GM23338 (cell line): ENCODE data around the gene TRIM24. TPM values are rescaled to one million over a fixed set of nuclear protein-coding genes. Genes with fewer than 3 reads are reported as not detected.
A peak's percentile ranks its signal among the peaks of the same experiment; 100 is the strongest.

Experiments used
- ATAC-seq: fragments of 200-7000 bp; cut with Tn5 transposase; 3 replicates; pipeline ENCODE4 v1.9.1; 2020
- DNase-seq: peaks from one replicate; pipeline ENCODE4 v3.0.0-alpha.2; 2015; ENCODE audit warnings: low spot score
- H2AFZ ChIP-seq: fragments of 200-600 bp; sonication (generic); 2 replicates; pipeline ENCODE4 v1.8.0; 2016; ENCODE audit warnings: antibody characterized with exemption, mild to moderate bottlenecking, moderate library complexity
- H3F3A ChIP-seq: fragments of 200-600 bp; sonication (generic); replicated peaks from 2 replicates; pipeline ENCODE4 v1.8.0; 2017; ENCODE audit warnings: antibody characterized with exemption, mixed run types, low read depth
- H3K27ac ChIP-seq: fragments of 200-600 bp; sonication (generic); 2 replicates; pipeline ENCODE4 v1.6.1; 2016; ENCODE audit warnings: low read depth
- H3K27me3 ChIP-seq: fragments of 200-600 bp; sonication (generic); 2 replicates; pipeline ENCODE4 v1.8.0; 2016; ENCODE audit warnings: mild to moderate bottlenecking, mixed run types, moderate library complexity; ENCODE audit not compliant: insufficient read depth
- H3K36me3 ChIP-seq: fragments of 200-600 bp; sonication (generic); 2 replicates; pipeline ENCODE4 v1.8.0; 2016; ENCODE audit warnings: mild to moderate bottlenecking; ENCODE audit not compliant: insufficient read depth
- H3K4me1 ChIP-seq: fragments of 200-600 bp; sonication (generic); 2 replicates; pipeline ENCODE4 v1.8.0; 2016; ENCODE audit warnings: mild to moderate bottlenecking, moderate library complexity; ENCODE audit not compliant: insufficient read depth
- H3K4me2 ChIP-seq: fragments of 200-600 bp; sonication (generic); 2 replicates; pipeline ENCODE4 v1.7.1; 2017; ENCODE audit warnings: mixed run types
- H3K4me3 ChIP-seq: fragments of 200-600 bp; sonication (generic); 2 replicates; pipeline ENCODE4 v1.6.1; 2016; ENCODE audit warnings: mixed run types
- H3K79me2 ChIP-seq: fragments of 200-600 bp; sonication (generic); replicated peaks from 2 replicates; pipeline ENCODE4 v1.8.0; 2017; ENCODE audit warnings: mild to moderate bottlenecking; ENCODE audit not compliant: insufficient read depth
- H3K9me2 ChIP-seq: fragments of 200-600 bp; sonication (generic); 2 replicates; pipeline ENCODE4 v1.8.0; 2017; ENCODE audit not compliant: insufficient read depth
- H4K20me1 ChIP-seq: fragments of 200-600 bp; sonication (generic); replicated peaks from 2 replicates; pipeline ENCODE4 v1.8.0; 2017; ENCODE audit warnings: mild to moderate bottlenecking; ENCODE audit not compliant: insufficient read depth
- H3K27ac Mint-ChIP-seq: 2 replicates; pipeline ENCODE4 v1.8.0; 2020; ENCODE audit warnings: inconsistent platforms, mild to moderate bottlenecking, moderate library complexity, mixed read lengths
- H3K27me3 Mint-ChIP-seq: 3 replicates; pipeline ENCODE4 v1.8.0; 2022; ENCODE audit warnings: low read depth, mild to moderate bottlenecking, moderate library complexity, mixed read lengths, inconsistent platforms; ENCODE audit not compliant: insufficient read depth, poor library complexity
- H3K36me3 Mint-ChIP-seq: 3 replicates; pipeline ENCODE4 v1.8.0; 2021; ENCODE audit warnings: low read depth, mild to moderate bottlenecking, inconsistent platforms, moderate library complexity, mixed read lengths
- H3K4me1 Mint-ChIP-seq: 3 replicates; pipeline ENCODE4 v1.8.0; 2020; ENCODE audit warnings: mild to moderate bottlenecking, inconsistent platforms, mixed read lengths
- H3K4me3 Mint-ChIP-seq: 3 replicates; pipeline ENCODE4 v1.8.0; 2021; ENCODE audit warnings: moderate library complexity, mild to moderate bottlenecking, inconsistent platforms, mixed read lengths
- H3K9me3 Mint-ChIP-seq: 3 replicates; pipeline ENCODE4 v1.8.0; 2020; ENCODE audit warnings: moderate library complexity, mild to moderate bottlenecking, inconsistent platforms, mixed read lengths
- CREB1 ChIP-seq: fragments of 250-450 bp; sonication (Bioruptor Pico); IDR thresholded peaks from 2 replicates; pipeline ENCODE4 v1.5.0; 2020; ENCODE audit warnings: low read depth, mild to moderate bottlenecking, moderate library complexity
- EZH2 ChIP-seq: fragments of 200-600 bp; sonication (generic); IDR thresholded peaks from one replicate; pipeline ENCODE4 v1.8.0; 2017; ENCODE audit warnings: antibody characterized with exemption, mild to moderate bottlenecking, low read depth; ENCODE audit not compliant: unreplicated experiment
- EZH2phosphoT487 ChIP-seq: fragments of 200-600 bp; sonication (generic); IDR thresholded peaks from one replicate; pipeline ENCODE4 v1.8.1; 2018; ENCODE audit warnings: antibody characterized with exemption; ENCODE audit not compliant: unreplicated experiment
- JUNB ChIP-seq: IDR thresholded peaks from one replicate; pipeline ENCODE4 v1.6.1; 2016; ENCODE audit warnings: antibody characterized with exemption; ENCODE audit not compliant: unreplicated experiment
- NANOG ChIP-seq: IDR thresholded peaks from 2 replicates; pipeline ENCODE4 v1.6.1; 2016; ENCODE audit warnings: antibody characterized with exemption, borderline replicate concordance
- POLR2AphosphoS5 ChIP-seq: IDR thresholded peaks from 2 replicates; pipeline ENCODE4 v1.6.1; 2016; ENCODE audit warnings: antibody characterized with exemption, low read depth
- STAT1 ChIP-seq: IDR thresholded peaks from one replicate; pipeline ENCODE4 v1.6.1; 2016; ENCODE audit warnings: antibody characterized with exemption; ENCODE audit not compliant: unreplicated experiment
- ZNF114 ChIP-seq: fragments of 250-450 bp; sonication (Bioruptor Pico); IDR thresholded peaks from 2 replicates; pipeline ENCODE4 v1.5.0; 2020; ENCODE audit warnings: mild to moderate bottlenecking, moderate library complexity
- ZNF331 ChIP-seq: fragments of 250-450 bp; sonication (Bioruptor Pico); IDR thresholded peaks from 2 replicates; pipeline ENCODE4 v1.5.0; 2020; ENCODE audit warnings: low read depth, mild to moderate bottlenecking, moderate library complexity
- polyA plus RNA-seq: library from polyadenylated mRNA; unstranded; fragments of >200 nt; fragmentation: Nextera tagmentation; extraction: Ambion mirVana; gene quantifications from 2 replicates; pipeline ENCODE4 v1.2.1, GENCODE V29; 2016
- total RNA-seq: library from RNA; depleted of rRNA; stranded (reverse); fragments of >200 nt; shearing (Covaris generic); gene quantifications from 2 replicates; pipeline ENCODE4 v1.2.3, GENCODE V29; 2014
- TF ChIP-seq, protein P1 (sequence below): fragments of 250-450 bp; sonication (Bioruptor Pico); IDR thresholded peaks from 2 replicates; pipeline ENCODE4 v1.5.0; 2020; ENCODE audit warnings: mild to moderate bottlenecking, moderate library complexity
- TF ChIP-seq, protein P2 (sequence below): IDR thresholded peaks from one replicate; pipeline ENCODE4 v1.6.1; 2018; ENCODE audit warnings: antibody characterized with exemption; ENCODE audit not compliant: unreplicated experiment
- TF ChIP-seq, protein P3 (sequence below): IDR thresholded peaks from 2 replicates; pipeline ENCODE4 v1.6.1; 2016; ENCODE audit warnings: antibody characterized with exemption

Gene TRIM24
- total and polyA plus RNA-seq, 2 experiments from 2014 or later = 67.0 to 120 TPM

DNA sequence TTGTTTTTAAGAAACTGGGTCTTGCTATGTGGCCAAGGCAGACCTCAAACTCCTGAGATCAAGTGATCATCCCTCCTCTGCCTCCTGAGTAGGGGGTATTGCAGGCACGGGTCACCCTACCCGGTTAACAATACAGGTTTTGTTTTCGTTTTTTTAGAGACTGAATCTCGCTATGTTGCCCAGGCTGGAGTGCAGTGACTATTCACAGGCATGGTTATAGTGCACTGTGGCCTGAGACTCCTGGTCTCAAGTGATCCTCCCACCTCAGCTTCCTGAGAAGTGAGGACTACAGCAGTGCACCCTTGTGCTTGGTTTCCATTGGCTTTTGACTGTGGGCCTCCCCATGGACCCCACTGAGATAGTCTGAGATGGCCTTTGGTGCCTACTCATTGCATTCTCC, 3.8 kb upstream of the TRIM24 start (continued):
- TF ChIP-seq, protein P1, sequence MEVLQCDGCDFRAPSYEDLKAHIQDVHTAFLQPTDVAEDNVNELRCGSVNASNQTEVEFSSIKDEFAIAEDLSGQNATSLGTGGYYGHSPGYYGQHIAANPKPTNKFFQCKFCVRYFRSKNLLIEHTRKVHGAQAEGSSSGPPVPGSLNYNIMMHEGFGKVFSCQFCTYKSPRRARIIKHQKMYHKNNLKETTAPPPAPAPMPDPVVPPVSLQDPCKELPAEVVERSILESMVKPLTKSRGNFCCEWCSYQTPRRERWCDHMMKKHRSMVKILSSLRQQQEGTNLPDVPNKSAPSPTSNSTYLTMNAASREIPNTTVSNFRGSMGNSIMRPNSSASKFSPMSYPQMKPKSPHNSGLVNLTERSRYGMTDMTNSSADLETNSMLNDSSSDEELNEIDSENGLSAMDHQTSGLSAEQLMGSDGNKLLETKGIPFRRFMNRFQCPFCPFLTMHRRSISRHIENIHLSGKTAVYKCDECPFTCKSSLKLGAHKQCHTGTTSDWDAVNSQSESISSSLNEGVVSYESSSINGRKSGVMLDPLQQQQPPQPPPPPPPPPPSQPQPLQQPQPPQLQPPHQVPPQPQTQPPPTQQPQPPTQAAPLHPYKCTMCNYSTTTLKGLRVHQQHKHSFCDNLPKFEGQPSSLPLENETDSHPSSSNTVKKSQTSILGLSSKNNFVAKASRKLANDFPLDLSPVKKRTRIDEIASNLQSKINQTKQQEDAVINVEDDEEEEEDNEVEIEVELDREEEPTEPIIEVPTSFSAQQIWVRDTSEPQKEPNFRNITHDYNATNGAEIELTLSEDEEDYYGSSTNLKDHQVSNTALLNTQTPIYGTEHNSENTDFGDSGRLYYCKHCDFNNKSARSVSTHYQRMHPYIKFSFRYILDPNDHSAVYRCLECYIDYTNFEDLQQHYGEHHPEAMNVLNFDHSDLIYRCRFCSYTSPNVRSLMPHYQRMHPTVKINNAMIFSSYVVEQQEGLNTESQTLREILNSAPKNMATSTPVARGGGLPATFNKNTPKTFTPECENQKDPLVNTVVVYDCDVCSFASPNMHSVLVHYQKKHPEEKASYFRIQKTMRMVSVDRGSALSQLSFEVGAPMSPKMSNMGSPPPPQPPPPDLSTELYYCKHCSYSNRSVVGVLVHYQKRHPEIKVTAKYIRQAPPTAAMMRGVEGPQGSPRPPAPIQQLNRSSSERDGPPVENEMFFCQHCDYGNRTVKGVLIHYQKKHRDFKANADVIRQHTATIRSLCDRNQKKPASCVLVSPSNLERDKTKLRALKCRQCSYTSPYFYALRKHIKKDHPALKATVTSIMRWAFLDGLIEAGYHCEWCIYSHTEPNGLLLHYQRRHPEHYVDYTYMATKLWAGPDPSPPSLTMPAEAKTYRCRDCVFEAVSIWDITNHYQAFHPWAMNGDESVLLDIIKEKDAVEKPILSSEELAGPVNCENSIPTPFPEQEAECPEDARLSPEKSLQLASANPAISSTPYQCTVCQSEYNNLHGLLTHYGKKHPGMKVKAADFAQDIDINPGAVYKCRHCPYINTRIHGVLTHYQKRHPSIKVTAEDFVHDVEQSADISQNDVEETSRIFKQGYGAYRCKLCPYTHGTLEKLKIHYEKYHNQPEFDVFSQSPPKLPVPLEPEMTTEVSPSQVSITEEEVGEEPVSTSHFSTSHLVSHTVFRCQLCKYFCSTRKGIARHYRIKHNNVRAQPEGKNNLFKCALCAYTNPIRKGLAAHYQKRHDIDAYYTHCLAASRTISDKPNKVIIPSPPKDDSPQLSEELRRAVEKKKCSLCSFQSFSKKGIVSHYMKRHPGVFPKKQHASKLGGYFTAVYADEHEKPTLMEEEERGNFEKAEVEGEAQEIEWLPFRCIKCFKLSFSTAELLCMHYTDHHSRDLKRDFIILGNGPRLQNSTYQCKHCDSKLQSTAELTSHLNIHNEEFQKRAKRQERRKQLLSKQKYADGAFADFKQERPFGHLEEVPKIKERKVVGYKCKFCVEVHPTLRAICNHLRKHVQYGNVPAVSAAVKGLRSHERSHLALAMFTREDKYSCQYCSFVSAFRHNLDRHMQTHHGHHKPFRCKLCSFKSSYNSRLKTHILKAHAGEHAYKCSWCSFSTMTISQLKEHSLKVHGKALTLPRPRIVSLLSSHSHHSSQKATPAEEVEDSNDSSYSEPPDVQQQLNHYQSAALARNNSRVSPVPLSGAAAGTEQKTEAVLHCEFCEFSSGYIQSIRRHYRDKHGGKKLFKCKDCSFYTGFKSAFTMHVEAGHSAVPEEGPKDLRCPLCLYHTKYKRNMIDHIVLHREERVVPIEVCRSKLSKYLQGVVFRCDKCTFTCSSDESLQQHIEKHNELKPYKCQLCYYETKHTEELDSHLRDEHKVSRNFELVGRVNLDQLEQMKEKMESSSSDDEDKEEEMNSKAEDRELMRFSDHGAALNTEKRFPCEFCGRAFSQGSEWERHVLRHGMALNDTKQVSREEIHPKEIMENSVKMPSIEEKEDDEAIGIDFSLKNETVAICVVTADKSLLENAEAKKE (CRISPR knock-in tag) = no peak
- TF ChIP-seq, protein P2, sequence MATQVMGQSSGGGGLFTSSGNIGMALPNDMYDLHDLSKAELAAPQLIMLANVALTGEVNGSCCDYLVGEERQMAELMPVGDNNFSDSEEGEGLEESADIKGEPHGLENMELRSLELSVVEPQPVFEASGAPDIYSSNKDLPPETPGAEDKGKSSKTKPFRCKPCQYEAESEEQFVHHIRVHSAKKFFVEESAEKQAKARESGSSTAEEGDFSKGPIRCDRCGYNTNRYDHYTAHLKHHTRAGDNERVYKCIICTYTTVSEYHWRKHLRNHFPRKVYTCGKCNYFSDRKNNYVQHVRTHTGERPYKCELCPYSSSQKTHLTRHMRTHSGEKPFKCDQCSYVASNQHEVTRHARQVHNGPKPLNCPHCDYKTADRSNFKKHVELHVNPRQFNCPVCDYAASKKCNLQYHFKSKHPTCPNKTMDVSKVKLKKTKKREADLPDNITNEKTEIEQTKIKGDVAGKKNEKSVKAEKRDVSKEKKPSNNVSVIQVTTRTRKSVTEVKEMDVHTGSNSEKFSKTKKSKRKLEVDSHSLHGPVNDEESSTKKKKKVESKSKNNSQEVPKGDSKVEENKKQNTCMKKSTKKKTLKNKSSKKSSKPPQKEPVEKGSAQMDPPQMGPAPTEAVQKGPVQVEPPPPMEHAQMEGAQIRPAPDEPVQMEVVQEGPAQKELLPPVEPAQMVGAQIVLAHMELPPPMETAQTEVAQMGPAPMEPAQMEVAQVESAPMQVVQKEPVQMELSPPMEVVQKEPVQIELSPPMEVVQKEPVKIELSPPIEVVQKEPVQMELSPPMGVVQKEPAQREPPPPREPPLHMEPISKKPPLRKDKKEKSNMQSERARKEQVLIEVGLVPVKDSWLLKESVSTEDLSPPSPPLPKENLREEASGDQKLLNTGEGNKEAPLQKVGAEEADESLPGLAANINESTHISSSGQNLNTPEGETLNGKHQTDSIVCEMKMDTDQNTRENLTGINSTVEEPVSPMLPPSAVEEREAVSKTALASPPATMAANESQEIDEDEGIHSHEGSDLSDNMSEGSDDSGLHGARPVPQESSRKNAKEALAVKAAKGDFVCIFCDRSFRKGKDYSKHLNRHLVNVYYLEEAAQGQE = no peak
- no peak for TF ChIP-seq POLR2AphosphoS5

DNA sequence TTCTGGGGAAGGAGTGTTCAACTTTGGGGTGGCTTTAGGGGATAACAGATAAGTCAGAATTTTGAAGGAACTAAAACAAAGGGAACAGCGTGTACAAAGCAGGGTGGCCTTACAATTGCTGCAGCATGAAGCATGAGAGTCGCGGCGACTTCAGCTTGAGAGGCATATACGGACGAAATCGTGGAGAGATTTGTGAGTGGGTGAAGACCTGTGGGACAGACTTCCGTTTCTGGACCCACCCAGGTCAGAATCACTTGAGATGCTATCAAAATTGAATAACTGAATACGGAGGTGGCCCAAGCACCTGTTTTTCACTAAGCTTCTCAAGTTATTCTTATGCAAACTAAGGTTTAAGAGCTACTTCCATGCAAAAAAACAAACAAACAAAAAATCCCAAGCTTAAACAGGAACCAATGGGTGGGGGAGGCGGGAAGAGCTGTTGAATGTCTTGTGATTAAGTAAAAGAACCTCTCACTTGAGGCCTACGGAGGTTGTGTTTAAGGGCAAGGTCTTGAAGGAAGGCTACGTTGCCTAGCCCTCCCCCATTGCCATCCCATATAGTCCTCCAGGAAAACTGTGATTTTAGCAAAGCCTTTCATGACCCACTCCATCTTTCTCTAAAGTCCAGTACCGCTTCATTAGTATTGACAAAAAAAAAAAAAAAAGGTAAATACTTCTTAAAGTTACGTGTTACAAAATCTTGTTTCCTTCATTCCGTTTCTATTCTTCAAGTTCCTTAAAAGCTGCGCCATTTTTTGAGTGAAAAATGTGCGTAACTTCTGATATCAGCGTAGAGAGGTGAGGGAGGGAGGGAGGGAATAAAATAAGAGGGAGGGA, 1.3 kb upstream of the TRIM24 start:
- H3K79me2 ChIP-seq = peaks cover 36% of the 10 kb centered on the region
- no peak overlapping the region for H2AFZ ChIP-seq
- H3K27me3 ChIP-seq = no peaks in the 10 kb centered on the region
- H3K9me3 Mint-ChIP-seq = peaks cover 23% of the 10 kb centered on the region
- H3K36me3 Mint-ChIP-seq = peaks cover 27% of the 10 kb centered on the region
- no peaks in the 10 kb centered on the region for H3K36me3 ChIP-seq
- DNase-seq (peak; percentile 97), ATAC-seq (peak; percentile 58)
- H3K4me1 Mint-ChIP-seq = peaks cover 25% of the 10 kb centered on the region
- peak overlapping the region; percentile 54 for H3K4me3 ChIP-seq
- H3K27ac ChIP-seq = peak overlapping the region; percentile 97
- peak overlapping the region; percentile 92 for H3K27ac Mint-ChIP-seq
- peaks cover 16% of the 10 kb centered on the region for H4K20me1 ChIP-seq
- H3K4me2 ChIP-seq = peak overlapping the region; percentile 69
- no peaks in the 10 kb centered on the region for H3F3A ChIP-seq
- peaks cover 7% of the 10 kb centered on the region for H3K27me3 Mint-ChIP-seq
- H3K4me3 Mint-ChIP-seq = peak overlapping the region; percentile 89
- H3K9me2 ChIP-seq = no peaks in the 10 kb centered on the region
- 0 out of 2 replicates have a peak, but pooled peaks cover 10% of the 10 kb centered on the region for H3K4me1 ChIP-seq
- TF ChIP-seq ZNF114 (CRISPR knock-in tag) (no peak), ZNF331 (CRISPR knock-in tag) (no peak; the same call in 1 of the 2 replicates), EZH2phosphoT487 (no peak), POLR2AphosphoS5 (peak; percentile 74), JUNB (no peak), NANOG (peak; percentile 96), STAT1 (no peak), EZH2 (no peak), CREB1 (CRISPR knock-in tag) (peak; percentile 26; the same call in 1 of the 2 replicates)
- TF ChIP-seq, protein P3, sequence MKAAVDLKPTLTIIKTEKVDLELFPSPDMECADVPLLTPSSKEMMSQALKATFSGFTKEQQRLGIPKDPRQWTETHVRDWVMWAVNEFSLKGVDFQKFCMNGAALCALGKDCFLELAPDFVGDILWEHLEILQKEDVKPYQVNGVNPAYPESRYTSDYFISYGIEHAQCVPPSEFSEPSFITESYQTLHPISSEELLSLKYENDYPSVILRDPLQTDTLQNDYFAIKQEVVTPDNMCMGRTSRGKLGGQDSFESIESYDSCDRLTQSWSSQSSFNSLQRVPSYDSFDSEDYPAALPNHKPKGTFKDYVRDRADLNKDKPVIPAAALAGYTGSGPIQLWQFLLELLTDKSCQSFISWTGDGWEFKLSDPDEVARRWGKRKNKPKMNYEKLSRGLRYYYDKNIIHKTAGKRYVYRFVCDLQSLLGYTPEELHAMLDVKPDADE = 0 out of 2 replicates have a peak, but pooled peaks have one; percentile 33
